ENCODE measurements around the gene MTHFD1L. TPM values are rescaled to one million over a fixed set of nuclear protein-coding genes. Genes with fewer than 3 reads are reported as not detected.

Gene MTHFD1L
- total RNA-seq, 2 donors from 2014 or later, result 13.0 to 19.1 TPM

DNA sequence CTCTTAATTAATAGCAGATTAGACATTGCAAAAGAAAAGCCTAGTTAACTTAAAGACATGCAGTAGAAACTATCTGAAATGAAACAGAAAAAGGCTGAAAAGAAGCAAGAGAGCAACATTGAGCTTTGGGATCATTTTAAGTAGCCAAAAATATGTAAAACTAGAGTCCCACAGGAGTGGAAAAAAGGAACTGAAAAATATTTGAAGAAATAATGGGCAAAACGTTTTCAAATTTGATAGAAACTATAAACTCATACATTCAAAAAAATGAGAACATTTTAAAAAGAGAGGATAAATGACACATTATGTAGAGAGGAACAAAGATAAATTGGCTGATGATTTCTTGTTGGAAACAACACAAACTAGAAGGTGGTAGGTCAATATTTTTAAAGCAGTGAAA lies 208.2 kb downstream of the MTHFD1L start:
- H3K27me3 ChIP-seq, result no peaks in the 10 kb centered on the region
- no peaks in the 10 kb centered on the region for H3K36me3 ChIP-seq (replicated peaks in 1 of 2; ENCODE audit: insufficient read depth in 1 of 2, low read depth in 2 of 2)
- DNase-seq (no peak), ATAC-seq (no peak)
- 30 to 41% methylated on average over 1 of the region's 1 CpG for WGBS, 2 donors
- no peaks in the 10 kb centered on the region for H3K4me1 ChIP-seq
- H3K27ac ChIP-seq, result no peak overlapping the region
- TF ChIP-seq POLR2A (IDR thresholded peaks at IDR 0.05), result no peak
- TF ChIP-seq, protein P1, sequence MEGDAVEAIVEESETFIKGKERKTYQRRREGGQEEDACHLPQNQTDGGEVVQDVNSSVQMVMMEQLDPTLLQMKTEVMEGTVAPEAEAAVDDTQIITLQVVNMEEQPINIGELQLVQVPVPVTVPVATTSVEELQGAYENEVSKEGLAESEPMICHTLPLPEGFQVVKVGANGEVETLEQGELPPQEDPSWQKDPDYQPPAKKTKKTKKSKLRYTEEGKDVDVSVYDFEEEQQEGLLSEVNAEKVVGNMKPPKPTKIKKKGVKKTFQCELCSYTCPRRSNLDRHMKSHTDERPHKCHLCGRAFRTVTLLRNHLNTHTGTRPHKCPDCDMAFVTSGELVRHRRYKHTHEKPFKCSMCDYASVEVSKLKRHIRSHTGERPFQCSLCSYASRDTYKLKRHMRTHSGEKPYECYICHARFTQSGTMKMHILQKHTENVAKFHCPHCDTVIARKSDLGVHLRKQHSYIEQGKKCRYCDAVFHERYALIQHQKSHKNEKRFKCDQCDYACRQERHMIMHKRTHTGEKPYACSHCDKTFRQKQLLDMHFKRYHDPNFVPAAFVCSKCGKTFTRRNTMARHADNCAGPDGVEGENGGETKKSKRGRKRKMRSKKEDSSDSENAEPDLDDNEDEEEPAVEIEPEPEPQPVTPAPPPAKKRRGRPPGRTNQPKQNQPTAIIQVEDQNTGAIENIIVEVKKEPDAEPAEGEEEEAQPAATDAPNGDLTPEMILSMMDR (IDR thresholded peaks at IDR 0.05), result no peak
- intact Hi-C loops (cut with DNase I), result no loop called here
- H3K9me3 ChIP-seq, result no peaks in the 10 kb centered on the region
- H3K4me3 ChIP-seq, result no peak overlapping the region

DNA sequence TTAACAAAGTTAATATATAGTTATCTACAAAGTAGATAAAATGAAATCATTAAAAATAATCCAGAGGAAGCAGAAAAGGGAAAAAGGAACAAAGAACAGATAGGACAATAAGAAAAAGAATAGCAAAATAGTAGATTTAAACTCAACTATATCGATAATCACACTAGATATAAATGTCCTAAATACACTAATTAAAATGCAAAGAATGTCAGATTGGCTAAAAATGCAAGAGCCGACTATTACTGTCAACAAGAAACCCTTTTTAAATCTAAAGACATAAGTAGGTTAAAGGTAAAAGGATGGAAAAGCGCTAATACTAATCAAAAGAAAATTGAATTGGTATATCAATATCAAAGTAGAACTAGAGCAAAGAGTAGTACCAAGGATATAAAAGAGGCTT lies 209.5 kb downstream of the MTHFD1L start:
- Histone ChIP-seq H3K36me3 (replicated peaks in 1 of 2; ENCODE audit: insufficient read depth in 1 of 2, low read depth in 2 of 2) (no peaks in the 10 kb centered on the region), H3K9me3 (no peaks in the 10 kb centered on the region), H3K4me3 (no peak overlapping the region), H3K27me3 (no peaks in the 10 kb centered on the region), H3K27ac (no peak overlapping the region), H3K4me1 (no peaks in the 10 kb centered on the region)
- 97 to 100% methylated on average over 3 of the region's 3 CpGs for WGBS, 2 donors
- DNase-seq (no peak), ATAC-seq (no peak)
- TF ChIP-seq, protein P1 (IDR thresholded peaks at IDR 0.05), result no peak
- no peak for TF ChIP-seq POLR2A (IDR thresholded peaks at IDR 0.05)
- intact Hi-C loops (cut with DNase I), result no loop called here

DNA sequence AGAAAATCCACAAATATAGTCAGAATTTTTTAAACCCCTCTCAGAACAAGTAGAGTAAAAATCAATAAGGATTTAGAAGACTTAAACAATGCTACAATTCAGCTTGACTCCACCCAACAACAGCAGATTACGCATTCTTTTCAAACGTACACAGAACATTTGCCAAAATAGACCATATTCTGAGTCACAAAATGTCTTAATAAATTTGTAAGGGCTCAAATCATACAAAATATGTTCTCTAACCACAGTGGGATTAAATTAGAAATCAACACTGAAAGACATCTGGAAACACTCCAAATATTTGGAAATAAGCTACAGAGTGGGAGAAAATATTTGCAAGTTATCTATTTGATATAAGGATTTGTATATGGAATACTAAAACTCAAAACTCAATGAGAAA lies 210.0 kb downstream of the MTHFD1L start:
- WGBS, 2 donors, result 86 to 93% methylated on average over 2 of the region's 2 CpGs

DNA sequence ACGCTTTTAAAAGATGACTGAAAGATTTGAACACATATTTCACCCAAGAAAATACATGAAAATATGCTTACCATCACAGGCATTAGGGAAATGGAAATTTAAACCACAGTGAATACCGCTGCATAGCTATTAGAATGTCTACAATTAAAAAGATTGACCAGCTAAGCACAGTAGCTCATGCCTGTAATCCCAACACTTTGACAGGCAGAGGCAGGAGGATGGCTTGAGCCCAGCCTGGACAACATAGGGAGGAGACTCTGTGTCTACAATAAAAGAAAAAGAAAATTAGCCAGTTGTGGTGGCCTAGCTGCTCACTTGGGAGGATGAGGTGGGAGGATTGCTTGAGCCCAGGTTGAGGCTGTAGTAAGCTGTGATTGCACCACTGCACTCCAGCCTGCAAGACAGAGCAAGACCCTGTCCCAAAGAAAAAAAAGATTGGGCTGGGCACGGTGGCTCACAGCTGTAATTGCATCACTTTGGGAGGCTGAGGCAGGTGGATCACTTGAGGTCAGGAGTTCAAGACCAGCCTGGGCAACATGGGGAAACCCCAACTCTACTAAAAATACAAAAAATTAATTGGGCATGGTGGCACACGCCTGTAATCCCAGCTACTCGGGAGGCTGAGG lies 210.5 kb downstream of the MTHFD1L start:
- no peak for DNase-seq
- H3K4me1 ChIP-seq, result no peaks in the 10 kb centered on the region
- 88 to 96% methylated on average over 5 of the region's 5 CpGs for WGBS, 2 donors
- no peaks in the 10 kb centered on the region for H3K36me3 ChIP-seq (replicated peaks in 1 of 2; ENCODE audit: insufficient read depth in 1 of 2, low read depth in 2 of 2)
- H3K9me3 ChIP-seq, result no peaks in the 10 kb centered on the region
- H3K4me3 ChIP-seq, result no peak overlapping the region
- no peaks in the 10 kb centered on the region for H3K27me3 ChIP-seq
- H3K27ac ChIP-seq, result no peak overlapping the region
- intact Hi-C loops (cut with DNase I), result no loop called here
- no peak for TF ChIP-seq POLR2A (IDR thresholded peaks at IDR 0.05)
- TF ChIP-seq, protein P1 (IDR thresholded peaks at IDR 0.05), result no peak
- no peak for ATAC-seq

More for the DNA sequence above, 210.0 kb downstream of the MTHFD1L start:
- Histone ChIP-seq H3K4me1 (no peaks in the 10 kb centered on the region), H3K4me3 (no peak overlapping the region), H3K36me3 (replicated peaks in 1 of 2; ENCODE audit: insufficient read depth in 1 of 2, low read depth in 2 of 2) (no peaks in the 10 kb centered on the region), H3K9me3 (no peaks in the 10 kb centered on the region), H3K27ac (no peak overlapping the region), H3K27me3 (no peaks in the 10 kb centered on the region)
- intact Hi-C loops (cut with DNase I), result no loop called here
- no peak for TF ChIP-seq POLR2A (IDR thresholded peaks at IDR 0.05)
- TF ChIP-seq, protein P1 (IDR thresholded peaks at IDR 0.05), result no peak
- DNase-seq, result no peak
- no peak for ATAC-seq

DNA sequence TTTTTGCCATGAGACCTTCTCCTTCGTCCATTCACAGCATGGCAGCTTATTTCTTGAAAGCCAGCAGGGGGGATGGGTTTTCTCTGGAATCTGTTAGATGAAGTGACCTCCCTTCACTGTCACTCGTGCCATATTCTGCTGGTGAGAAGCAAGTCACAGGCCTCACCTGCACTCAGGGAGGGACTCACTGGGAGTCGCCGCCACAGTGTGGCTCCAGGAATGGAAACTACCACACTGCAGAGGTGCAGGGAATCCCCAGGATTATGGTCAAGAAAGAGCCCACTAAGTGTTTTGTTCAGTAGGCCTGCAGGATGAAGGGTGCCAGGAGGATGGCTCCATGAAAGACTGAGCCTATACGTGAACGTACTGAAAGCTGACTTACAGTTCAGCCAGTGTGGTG lies 213.2 kb downstream of the MTHFD1L start:
- intact Hi-C loops (cut with DNase I), result no loop called here
- Histone ChIP-seq H3K27ac (no peak overlapping the region), H3K4me3 (no peak overlapping the region), H3K36me3 (replicated peaks in 1 of 2; ENCODE audit: insufficient read depth in 1 of 2, low read depth in 2 of 2) (no peaks in the 10 kb centered on the region), H3K27me3 (no peaks in the 10 kb centered on the region), H3K4me1 (no peaks in the 10 kb centered on the region), H3K9me3 (no peaks in the 10 kb centered on the region)
- ATAC-seq, result no peak
- no peak for TF ChIP-seq POLR2A (IDR thresholded peaks at IDR 0.05)
- TF ChIP-seq, protein P1 (IDR thresholded peaks at IDR 0.05), result no peak
- no peak for DNase-seq
- 94 to 99% methylated on average over 6 of the region's 6 CpGs for WGBS, 2 donors

Measured in body of pancreas (tissue), 4 donors.